H9 (cell line): ENCODE results near the gene ERC2. TPM values are rescaled to one million over a fixed set of nuclear protein-coding genes. Genes with fewer than 3 reads are reported as not detected.

Experiments
- DNase-seq: peaks from one replicate; pipeline ENCODE4 v3.0.0-alpha.2; 2017
- H2AFZ ChIP-seq: one replicate; pipeline ENCODE4 v1.6.1; 2013; ENCODE audit warnings: mild to moderate bottlenecking, low read length, control low read depth, moderate library complexity
- H2AK5ac ChIP-seq: 2 replicates; pipeline ENCODE4 v1.6.1; 2013; ENCODE audit warnings: low read length, control low read depth, mixed read lengths; ENCODE audit not compliant: insufficient read length
- H2BK120ac ChIP-seq: one replicate; pipeline ENCODE4 v1.6.1; 2013; ENCODE audit warnings: low read depth, mild to moderate bottlenecking, low read length, control low read depth, inconsistent platforms; ENCODE audit not compliant: poor library complexity, severe bottlenecking
- H2BK12ac ChIP-seq: 2 replicates; pipeline ENCODE4 v1.6.1; 2013; ENCODE audit warnings: low read length, control low read depth, mixed read lengths, low read depth; ENCODE audit not compliant: insufficient read length
- H2BK15ac ChIP-seq: 2 replicates; pipeline ENCODE4 v1.6.1; 2013; ENCODE audit warnings: low read depth, low read length, control low read depth
- H2BK20ac ChIP-seq: one replicate; pipeline ENCODE4 v1.6.1; 2013; ENCODE audit warnings: low read depth, mild to moderate bottlenecking, low read length, control low read depth, inconsistent platforms; ENCODE audit not compliant: poor library complexity, severe bottlenecking
- H2BK5ac ChIP-seq: 2 replicates; pipeline ENCODE4 v1.6.1; 2013; ENCODE audit warnings: low read length, control low read depth, mixed read lengths; ENCODE audit not compliant: insufficient read length
- H3K14ac ChIP-seq: 2 replicates; pipeline ENCODE4 v1.6.1; 2013; ENCODE audit warnings: low read length, control low read depth; ENCODE audit not compliant: insufficient read depth
- H3K18ac ChIP-seq: 2 replicates; pipeline ENCODE4 v1.6.1; 2013; ENCODE audit warnings: low read depth, mild to moderate bottlenecking, mixed read lengths, low read length, control low read depth; ENCODE audit not compliant: insufficient read length
- H3K23ac ChIP-seq: 2 replicates; pipeline ENCODE4 v1.6.1; 2013; ENCODE audit warnings: low read length, control low read depth, mixed read lengths, low read depth; ENCODE audit not compliant: insufficient read length
- H3K23me2 ChIP-seq: 2 replicates; pipeline ENCODE4 v1.6.1; 2013; ENCODE audit warnings: low read depth, mild to moderate bottlenecking, mixed read lengths, low read length, control low read depth; ENCODE audit not compliant: insufficient read length, poor library complexity, severe bottlenecking
- H3K27ac ChIP-seq: 2 replicates; pipeline ENCODE4 v1.5.1; 2013; ENCODE audit warnings: low read length, control low read depth, mixed read lengths, low read depth; ENCODE audit not compliant: insufficient read length
- H3K27me3 ChIP-seq: 2 replicates; pipeline ENCODE4 v1.6.1; 2013; ENCODE audit warnings: low read length, control low read depth, inconsistent platforms; ENCODE audit not compliant: insufficient read depth
- H3K4ac ChIP-seq: 2 replicates; pipeline ENCODE4 v1.6.1; 2013; ENCODE audit warnings: low read depth, mild to moderate bottlenecking, control low read depth, inconsistent platforms, low read length, moderate library complexity
- H3K4me1 ChIP-seq: 2 replicates; pipeline ENCODE4 v1.6.1; 2013; ENCODE audit warnings: low read length, control low read depth, inconsistent platforms; ENCODE audit not compliant: insufficient read depth
- H3K4me2 ChIP-seq: 2 replicates; pipeline ENCODE4 v1.6.1; 2013; ENCODE audit warnings: low read length, control low read depth, mixed read lengths; ENCODE audit not compliant: insufficient read length, insufficient read depth
- H3K56ac ChIP-seq: 2 replicates; pipeline ENCODE4 v1.6.1; 2013; ENCODE audit warnings: low read depth, mild to moderate bottlenecking, mixed read lengths, low read length, control low read depth; ENCODE audit not compliant: insufficient read length
- H3K79me1 ChIP-seq: 2 replicates; pipeline ENCODE4 v1.6.1; 2013; ENCODE audit warnings: low read depth, mild to moderate bottlenecking, moderate library complexity, low read length, control low read depth, inconsistent platforms; ENCODE audit not compliant: insufficient read depth, poor library complexity, severe bottlenecking
- H3K79me2 ChIP-seq: 2 replicates; pipeline ENCODE4 v1.6.1; 2013; ENCODE audit warnings: low read length, control low read depth, inconsistent platforms; ENCODE audit not compliant: insufficient read depth
- H3K9ac ChIP-seq: 2 replicates; pipeline ENCODE4 v1.6.1; 2013; ENCODE audit warnings: low read length, control low read depth, mixed read lengths; ENCODE audit not compliant: insufficient read length; ENCODE audit errors: extremely low read depth
- H3K9me3 ChIP-seq: one replicate; pipeline ENCODE4 v1.6.1; 2013; ENCODE audit warnings: low read depth, low read length, inconsistent platforms; ENCODE audit not compliant: control insufficient read depth
- H3T11ph ChIP-seq: one replicate; pipeline ENCODE4 v1.6.1; 2013; ENCODE audit warnings: mild to moderate bottlenecking, low read length, control low read depth, inconsistent platforms
- H4K20me1 ChIP-seq: one replicate; pipeline ENCODE4 v1.6.1; 2013; ENCODE audit not compliant: control insufficient read depth, insufficient read length, insufficient read depth
- H4K5ac ChIP-seq: 2 replicates; pipeline ENCODE4 v1.6.1; 2013; ENCODE audit warnings: low read depth, mild to moderate bottlenecking, mixed read lengths, low read length, control low read depth; ENCODE audit not compliant: insufficient read length
- H4K8ac ChIP-seq: replicated peaks from 2 replicates; pipeline ENCODE4 v1.6.1; 2013; ENCODE audit warnings: low read length, control low read depth, mixed read lengths, low read depth; ENCODE audit not compliant: insufficient read length
- H4K91ac ChIP-seq: 2 replicates; pipeline ENCODE4 v1.6.1; 2013; ENCODE audit warnings: low read depth, mild to moderate bottlenecking, moderate library complexity, mixed read lengths, low read length, control low read depth; ENCODE audit not compliant: insufficient read length
- H3K27ac Mint-ChIP-seq, 3 experiments: 2 replicates in 2 of 3; 3 replicates in 1 of 3; pipeline ENCODE4 v1.8.0; 2020 to 2021; ENCODE audit warnings: mixed read lengths in 3 of 3, mild to moderate bottlenecking in 1 of 3, moderate library complexity in 1 of 3
- H3K27me3 Mint-ChIP-seq: 2 replicates; pipeline ENCODE4 v1.8.0; 2021; ENCODE audit warnings: low read depth, mild to moderate bottlenecking, moderate library complexity, mixed read lengths
- H3K36me3 Mint-ChIP-seq, 3 experiments: 2 replicates in 2 of 3; 3 replicates in 1 of 3; pipeline ENCODE4 v1.8.0; 2020 to 2021; ENCODE audit warnings: low read depth in 3 of 3, mixed read lengths in 3 of 3; ENCODE audit not compliant: insufficient read depth in 1 of 3
- H3K4me1 Mint-ChIP-seq, 2 experiments: 2 replicates each; pipeline ENCODE4 v1.8.0; 2020; ENCODE audit warnings: mixed read lengths in 2 of 2
- H3K4me3 Mint-ChIP-seq, 2 experiments: 2 replicates in 1 of 2; 3 replicates in 1 of 2; pipeline ENCODE4 v1.8.0; 2020 to 2021; ENCODE audit warnings: mild to moderate bottlenecking in 2 of 2, mixed read lengths in 2 of 2, moderate library complexity in 1 of 2
- H3K9me3 Mint-ChIP-seq, 2 experiments: 2 replicates in 1 of 2; 3 replicates in 1 of 2; pipeline ENCODE4 v1.8.0; 2020; ENCODE audit warnings: mild to moderate bottlenecking in 2 of 2, mixed read lengths in 2 of 2, moderate library complexity in 1 of 2
- WGBS: extraction: QIAGEN DNeasy Blood & Tissue Kit; methylation state at CpG from one replicate; pipeline ENCODE4 v1.1.7; 2013; ENCODE audit warnings: missing lambda C conversion rate, low lambda C conversion rate, mixed read lengths; ENCODE audit not compliant: insufficient read length; ENCODE audit errors: extremely low coverage; 5-methylcytosine and 5-hydroxymethylcytosine counted together
- total RNA-seq: library from RNA; stranded (reverse); gene quantifications from 2 replicates; pipeline ENCODE4 v1.2.1, GENCODE V29; 2021
- TF ChIP-seq, protein P1 (sequence below): fragments of 200-600 bp; sonication (generic); conservative IDR thresholded peaks from 3 replicates; pipeline ENCODE4 v1.8.0; 2021; ENCODE audit warnings: antibody characterized with exemption, mild to moderate bottlenecking

ERC2 gene
- total RNA-seq, 1 experiment from 2014 or later = 15.4 TPM

DNA sequence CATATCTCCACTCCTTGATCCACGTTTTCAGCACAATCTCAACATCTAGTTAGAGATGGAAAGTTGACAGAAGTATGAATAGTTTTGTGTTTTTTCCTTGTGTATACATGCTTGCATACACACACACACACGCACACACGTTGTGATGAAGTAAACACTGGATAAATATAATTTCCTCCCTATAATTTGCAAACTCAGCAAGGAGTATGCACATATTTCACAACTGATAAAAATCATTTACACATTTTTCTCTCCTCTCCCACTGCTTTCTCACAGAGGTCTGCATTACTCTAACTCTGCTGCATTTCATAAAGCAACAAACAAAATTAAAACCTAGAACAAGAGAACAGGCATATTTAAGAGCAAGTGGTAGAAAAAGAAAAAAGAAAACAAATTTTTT lies 320.9 kb downstream of the ERC2 start:
- TF ChIP-seq, protein P1, sequence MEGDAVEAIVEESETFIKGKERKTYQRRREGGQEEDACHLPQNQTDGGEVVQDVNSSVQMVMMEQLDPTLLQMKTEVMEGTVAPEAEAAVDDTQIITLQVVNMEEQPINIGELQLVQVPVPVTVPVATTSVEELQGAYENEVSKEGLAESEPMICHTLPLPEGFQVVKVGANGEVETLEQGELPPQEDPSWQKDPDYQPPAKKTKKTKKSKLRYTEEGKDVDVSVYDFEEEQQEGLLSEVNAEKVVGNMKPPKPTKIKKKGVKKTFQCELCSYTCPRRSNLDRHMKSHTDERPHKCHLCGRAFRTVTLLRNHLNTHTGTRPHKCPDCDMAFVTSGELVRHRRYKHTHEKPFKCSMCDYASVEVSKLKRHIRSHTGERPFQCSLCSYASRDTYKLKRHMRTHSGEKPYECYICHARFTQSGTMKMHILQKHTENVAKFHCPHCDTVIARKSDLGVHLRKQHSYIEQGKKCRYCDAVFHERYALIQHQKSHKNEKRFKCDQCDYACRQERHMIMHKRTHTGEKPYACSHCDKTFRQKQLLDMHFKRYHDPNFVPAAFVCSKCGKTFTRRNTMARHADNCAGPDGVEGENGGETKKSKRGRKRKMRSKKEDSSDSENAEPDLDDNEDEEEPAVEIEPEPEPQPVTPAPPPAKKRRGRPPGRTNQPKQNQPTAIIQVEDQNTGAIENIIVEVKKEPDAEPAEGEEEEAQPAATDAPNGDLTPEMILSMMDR = no peak
- Histone ChIP-seq H3K23me2 (no peaks in the 10 kb centered on the region), H4K8ac (no peak overlapping the region), H2BK20ac (no peak overlapping the region), H3T11ph (no peak overlapping the region), H3K4me2 (no peak overlapping the region), H2AK5ac (no peak overlapping the region), H4K5ac (no peak overlapping the region), H3K9me3 (no peaks in the 10 kb centered on the region), H3K14ac (no peak overlapping the region), H3K4ac (no peak overlapping the region), H3K79me2 (no peaks in the 10 kb centered on the region), H3K18ac (no peak overlapping the region), H2BK12ac (no peak overlapping the region), H3K79me1 (no peaks in the 10 kb centered on the region), H2BK120ac (no peak overlapping the region), H4K20me1 (no peaks in the 10 kb centered on the region), H3K23ac (no peak overlapping the region), H3K4me1 (no peaks in the 10 kb centered on the region), H3K9ac (no peak overlapping the region), H3K27ac (no peak overlapping the region), H2AFZ (no peak overlapping the region), H4K91ac (no peak overlapping the region), H3K56ac (no peak overlapping the region), H3K27me3 (no peaks in the 10 kb centered on the region), H2BK15ac (no peak overlapping the region), H2BK5ac (no peak overlapping the region)
- no peak for DNase-seq
- 0 out of 7 replicates have a peak, but pooled peaks cover 0 to 2% (median 0%) of the 10 kb centered on the region in 3 experiments for H3K36me3 Mint-ChIP-seq
- H3K27ac Mint-ChIP-seq = no peak overlapping the region; a peak in 1 of 7 replicates
- no CpG with 5 or more reads among the region's 3 CpGs for WGBS
- H3K4me1 Mint-ChIP-seq = peaks cover 0 to 5% of the 10 kb centered on the region in 2 experiments; a peak in 3 of 4 replicates
- no peak overlapping the region for H3K4me3 Mint-ChIP-seq
- no peaks in the 10 kb centered on the region for H3K27me3 Mint-ChIP-seq
- H3K9me3 Mint-ChIP-seq = no peaks in the 10 kb centered on the region
